Hematopoietic multipotent progenitor cell treated with erythropoietin and hydrocortisone succinate and interleukin-3 and kit ligand, for 15 days (in vitro differentiated cells): ENCODE data around the gene PDE3A.
"Not testable (repeated sequence)": the region's sequence is repeated elsewhere in the genome, so short reads cannot be mapped to it uniquely, and the experiment has no call there.

ENCODE experiments used
- DNase-seq: peaks from one replicate; pipeline ENCODE4 v3.0.0-alpha.2; 2015; ENCODE audit warnings: low spot score

The PDE3A gene

GRCh38 chr12:20604408-20605067 is 236.2 kb downstream of the PDE3A start:
- no peak for DNase-seq

- DNase-seq = not testable (repeated sequence)
These were observed 246.7 kb downstream of the PDE3A start for GRCh38 chr12:20615020-20615419.

- no peak for DNase-seq
These were observed 247.8 kb downstream of the PDE3A start for GRCh38 chr12:20616093-20616492.

GRCh38 chr12:20620261-20620660 is 251.9 kb downstream of the PDE3A start:
- no peak for DNase-seq

- DNase-seq = no peak
These were observed 256.4 kb downstream of the PDE3A start for GRCh38 chr12:20624718-20625117.

- DNase-seq = no peak
These were observed 257.2 kb downstream of the PDE3A start for GRCh38 chr12:20625531-20625930.

- no peak for DNase-seq
These were observed 258.8 kb downstream of the PDE3A start for GRCh38 chr12:20627001-20627588.

- no peak for DNase-seq
These were observed 260.0 kb downstream of the PDE3A start for GRCh38 chr12:20628226-20628787.

GRCh38 chr12:20628999-20629398 is 260.7 kb downstream of the PDE3A start:
- no peak for DNase-seq

GRCh38 chr12:20629414-20630156 is 261.2 kb downstream of the PDE3A start:
- DNase-seq = no peak

- DNase-seq = no peak
These were observed 263.4 kb downstream of the PDE3A start for GRCh38 chr12:20631711-20632110.

GRCh38 chr12:20641106-20641505 is 272.8 kb downstream of the PDE3A start:
- DNase-seq = no peak

GRCh38 chr12:20643822-20644221 is 275.5 kb downstream of the PDE3A start:
- DNase-seq = no peak

GRCh38 chr12:20646239-20646827 is 278.0 kb downstream of the PDE3A start:
- no peak for DNase-seq

GRCh38 chr12:20653871-20654270 is 285.5 kb downstream of the PDE3A start:
- no peak for DNase-seq

- DNase-seq = no peak
These were observed 288.3 kb downstream of the PDE3A start for GRCh38 chr12:20656600-20656999.

- DNase-seq = no peak
These were observed 289.2 kb downstream of the PDE3A start for GRCh38 chr12:20657496-20657895.

GRCh38 chr12:20681334-20681733 is 313.0 kb downstream of the PDE3A start:
- DNase-seq = no peak

GRCh38 chr12:20695232-20695631 is 326.9 kb downstream of the PDE3A start, which contains the start of gene SLCO1C1:
Gene SLCO1C1, plus strand, starts transcription at chr12:20695332. Its CDS starts 4,245 bp downstream, at chr12:20699577.
- no peak for DNase-seq

GRCh38 chr12:20696181-20696905 is 328.0 kb downstream of the PDE3A start:
- no peak for DNase-seq

- DNase-seq = no peak
These were observed 332.8 kb downstream of the PDE3A start for GRCh38 chr12:20701106-20701505.

- no peak for DNase-seq
These were observed 336.5 kb downstream of the PDE3A start for GRCh38 chr12:20704860-20705259.
